ENCODE results near the gene OTUD4. TPM values are rescaled to one million over a fixed set of nuclear protein-coding genes. Genes with fewer than 3 reads are reported as not detected.
"Not testable (repeated sequence)": the region's sequence is repeated elsewhere in the genome, so short reads cannot be mapped to it uniquely, and the experiment has no call there.

Gene OTUD4
- total and polyA plus RNA-seq, 9 of the 15 experiments (the other 6 are each of a cell fraction or from before 2014, with no cell fraction given) = 4.2 to 29.0 (median 24.8) TPM

DNA sequence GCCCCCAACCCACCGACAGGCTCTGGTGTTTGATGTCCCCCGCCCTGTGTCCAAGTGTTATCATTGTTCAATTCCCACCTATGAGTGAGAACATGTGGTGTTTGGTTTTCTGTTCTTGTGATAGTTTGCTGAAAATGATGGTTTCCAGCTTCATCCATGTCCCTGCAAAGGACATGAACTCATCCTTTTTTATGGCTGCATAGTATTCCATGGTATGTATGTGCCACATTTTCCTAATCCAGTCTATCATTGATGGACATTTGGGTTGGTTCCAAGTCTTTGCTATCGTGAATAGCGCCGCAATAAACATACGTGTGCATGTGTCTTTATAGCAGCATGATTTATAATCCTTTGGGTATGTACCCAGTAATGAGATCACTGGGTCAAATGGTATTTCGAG lies 42.8 kb upstream of the OTUD4 start:
- H4K20me1 ChIP-seq (replicated peaks; ENCODE audit: control insufficient read depth, insufficient read depth, low read length); H2AFZ ChIP-seq (ENCODE audit: low read depth, low read length); H3K4me1 ChIP-seq (replicated peaks in 1 of 2; ENCODE audit: control insufficient read depth in 2 of 2, insufficient read depth in 2 of 2, low read length in 2 of 2); in situ Hi-C loops (cut with MboI); H3K27ac ChIP-seq (ENCODE audit: extremely low read depth, low read depth, low read length); POLR2A ChIA-PET; FAIRE-seq; BruUV-seq (replicated peaks); H3K36me3 ChIP-seq (ENCODE audit: control insufficient read depth, insufficient read depth, low read length); DNase-seq (ENCODE audit: extremely low read depth in 1 of 4, low spot score in 3 of 4); H3K9ac ChIP-seq (ENCODE audit: insufficient read depth in 1 of 2, low read depth in 2 of 2, low read length in 2 of 2); CTCF ChIA-PET (ENCODE audit: low intra/inter-chr PET ratio); H3K4me3 ChIP-seq; intact Hi-C loops (cut with micrococcal nuclease); H3K4me2 ChIP-seq (ENCODE audit: insufficient read depth, low read length); H3K9me1 ChIP-seq (ENCODE audit: control insufficient read depth, insufficient read depth, low read length); H3K9me3 ChIP-seq (replicated peaks; ENCODE audit: control insufficient read depth, insufficient read depth, low read depth, low read length); ATAC-seq; H3K27me3 ChIP-seq (ENCODE audit: control insufficient read depth in 2 of 2, insufficient read depth in 2 of 2, low read length in 2 of 2); H3K79me2 ChIP-seq (ENCODE audit: control insufficient read depth, insufficient read depth, low read length): not testable (repeated sequence)
- peak; percentile 67 for TF ChIP-seq ZNF146 (CRISPR knock-in tag; IDR thresholded peaks at IDR 0.05; ENCODE audit: unreplicated experiment)
- WGBS (ENCODE audit: insufficient coverage, low coverage, missing lambda C conversion rate) = under 1% methylated on average over 7 of the region's 7 CpGs

DNA sequence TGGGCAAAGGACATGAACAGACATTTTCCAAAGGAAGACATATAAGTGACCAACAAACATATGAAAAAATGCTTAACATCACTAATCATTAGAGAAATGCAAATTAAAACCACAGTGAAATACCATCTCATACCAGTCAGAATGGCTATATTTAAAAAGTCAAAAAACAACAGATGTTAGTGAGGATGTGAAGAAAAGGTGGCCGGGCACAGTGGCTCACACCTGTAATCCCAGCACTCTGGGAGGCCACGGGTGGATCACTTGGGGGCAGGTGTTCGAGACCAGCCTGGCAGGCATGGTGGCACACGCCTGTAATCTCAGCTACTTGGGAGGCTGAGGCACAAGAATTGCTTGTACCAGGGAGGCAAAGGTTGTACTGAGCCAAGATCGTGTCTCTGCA lies 41.1 kb upstream of the OTUD4 start:
- H3K9me3 ChIP-seq (replicated peaks; ENCODE audit: control insufficient read depth, insufficient read depth, low read depth, low read length); H3K4me1 ChIP-seq (replicated peaks in 1 of 2; ENCODE audit: control insufficient read depth in 2 of 2, insufficient read depth in 2 of 2, low read length in 2 of 2); H4K20me1 ChIP-seq (replicated peaks; ENCODE audit: control insufficient read depth, insufficient read depth, low read length); H2AFZ ChIP-seq (ENCODE audit: low read depth, low read length); BruUV-seq (replicated peaks); H3K79me2 ChIP-seq (ENCODE audit: control insufficient read depth, insufficient read depth, low read length); H3K27ac ChIP-seq (ENCODE audit: extremely low read depth, low read depth, low read length); H3K27me3 ChIP-seq (ENCODE audit: control insufficient read depth in 2 of 2, insufficient read depth in 2 of 2, low read length in 2 of 2); H3K4me2 ChIP-seq (ENCODE audit: insufficient read depth, low read length); FAIRE-seq; intact Hi-C loops (cut with micrococcal nuclease); POLR2A ChIA-PET; in situ Hi-C loops (cut with MboI); H3K9ac ChIP-seq (ENCODE audit: insufficient read depth in 1 of 2, low read depth in 2 of 2, low read length in 2 of 2); H3K36me3 ChIP-seq (ENCODE audit: control insufficient read depth, insufficient read depth, low read length); CTCF ChIA-PET (ENCODE audit: low intra/inter-chr PET ratio); ATAC-seq; H3K9me1 ChIP-seq (ENCODE audit: control insufficient read depth, insufficient read depth, low read length); DNase-seq (ENCODE audit: extremely low read depth in 1 of 4, low spot score in 3 of 4); H3K4me3 ChIP-seq: not testable (repeated sequence)
- WGBS (ENCODE audit: insufficient coverage, low coverage, missing lambda C conversion rate) = 0% methylated on average over 5 of the region's 5 CpGs

All from K562 (cell line).